ENCODE results near the gene FRAS1.
"Not testable (repeated sequence)": the region's sequence is repeated elsewhere in the genome, so short reads cannot be mapped to it uniquely, and the experiment has no call there.

FRAS1 gene

GRCh38 chr4:78441756-78442155 is 384.6 kb downstream of the FRAS1 start:
- DNase-seq (ENCODE audit: low spot score): no peak

GRCh38 chr4:78446619-78447018 is 389.5 kb downstream of the FRAS1 start:
- no peak for DNase-seq (ENCODE audit: low spot score)

- no peak for DNase-seq (ENCODE audit: low spot score)
These were observed 394.3 kb downstream of the FRAS1 start for GRCh38 chr4:78451407-78451806.

GRCh38 chr4:78454016-78454415 is 396.9 kb downstream of the FRAS1 start:
- no peak for DNase-seq (ENCODE audit: low spot score)

GRCh38 chr4:78457751-78458150 is 400.6 kb downstream of the FRAS1 start:
- DNase-seq (ENCODE audit: low spot score): no peak

- DNase-seq (ENCODE audit: low spot score): no peak
These were observed 402.2 kb downstream of the FRAS1 start for GRCh38 chr4:78459327-78459726.

GRCh38 chr4:78460368-78460767 is 403.2 kb downstream of the FRAS1 start:
- DNase-seq (ENCODE audit: low spot score): no peak

- no peak for DNase-seq (ENCODE audit: low spot score)
These were observed 407.1 kb downstream of the FRAS1 start for GRCh38 chr4:78464265-78464664.

- not testable (repeated sequence) for DNase-seq (ENCODE audit: low spot score)
These were observed 410.1 kb downstream of the FRAS1 start for GRCh38 chr4:78467223-78467622.

GRCh38 chr4:78468272-78468671 is 411.1 kb downstream of the FRAS1 start:
- DNase-seq (ENCODE audit: low spot score): no peak

GRCh38 chr4:78476108-78476704 is 419.1 kb downstream of the FRAS1 start:
- DNase-seq (ENCODE audit: low spot score): no peak

- no peak for DNase-seq (ENCODE audit: low spot score)
These were observed 420.2 kb downstream of the FRAS1 start for GRCh38 chr4:78477276-78477675.

- DNase-seq (ENCODE audit: low spot score): no peak
These were observed 421.4 kb downstream of the FRAS1 start for GRCh38 chr4:78478523-78478922.

- DNase-seq (ENCODE audit: low spot score): no peak
These were observed 423.2 kb downstream of the FRAS1 start for GRCh38 chr4:78480286-78480685.

GRCh38 chr4:78481180-78481579 is 424.1 kb downstream of the FRAS1 start:
- DNase-seq (ENCODE audit: low spot score): no peak

- DNase-seq (ENCODE audit: low spot score): no peak
These were observed 425.2 kb downstream of the FRAS1 start for GRCh38 chr4:78482281-78482680.

- no peak for DNase-seq (ENCODE audit: low spot score)
These were observed 426.7 kb downstream of the FRAS1 start for GRCh38 chr4:78483811-78484210.

- DNase-seq (ENCODE audit: low spot score): no peak
These were observed 427.5 kb downstream of the FRAS1 start for GRCh38 chr4:78484574-78484973.

- DNase-seq (ENCODE audit: low spot score): no peak
These were observed 436.6 kb downstream of the FRAS1 start for GRCh38 chr4:78493731-78494130.

- DNase-seq (ENCODE audit: low spot score): no peak
These were observed 439.0 kb downstream of the FRAS1 start for GRCh38 chr4:78496021-78496643.

GRCh38 chr4:78506260-78506659 is 449.1 kb downstream of the FRAS1 start:
- not testable (repeated sequence) for DNase-seq (ENCODE audit: low spot score)

GRCh38 chr4:78509043-78509442 is 451.9 kb downstream of the FRAS1 start:
- DNase-seq (ENCODE audit: low spot score): no peak

- no peak for DNase-seq (ENCODE audit: low spot score)
These were observed 453.0 kb downstream of the FRAS1 start for GRCh38 chr4:78510108-78510507.

GRCh38 chr4:78510681-78511080 is 453.6 kb downstream of the FRAS1 start:
- DNase-seq (ENCODE audit: low spot score): no peak
